GM18951 (cell line): ENCODE results near the gene FOSL2.

Experiments
- POLR2A ChIP-seq: IDR thresholded peaks from 4 replicates; pipeline ENCODE4 v1.6.1; 2011; ENCODE audit warnings: mild to moderate bottlenecking; ENCODE audit not compliant: insufficient read length, insufficient read depth; ENCODE audit errors: extremely low read depth
- in situ Hi-C: fragments of 300-500 bp; cut with MboI; formaldehyde crosslinking; loops from one replicate; pipeline ENCODE4 v1.12.0; 2022; ENCODE audit warnings: low sequenced_read_pairs, mixed read lengths, inconsistent platforms; ENCODE audit not compliant: unreplicated experiment

The FOSL2 gene

GRCh38 chr2:28433935-28434599, 41.4 kb downstream of the FOSL2 start:
- TF ChIP-seq POLR2A, result no peak
- in situ Hi-C loops, result loop anchor here (25.0 kb wide), 1 partner anchor 697 kb away; no protein-coding TSS in a partner anchor

- TF ChIP-seq POLR2A, result no peak
- in situ Hi-C loops, result loop anchor here (25.0 kb wide), 1 partner anchor 697 kb away; no protein-coding TSS in a partner anchor
These were observed 41.9 kb downstream of the FOSL2 start for GRCh38 chr2:28434600-28434989.

GRCh38 chr2:28435241-28435640, 42.6 kb downstream of the FOSL2 start:
- in situ Hi-C loops, result loop anchor here (25.0 kb wide), 1 partner anchor 698 kb away; no protein-coding TSS in a partner anchor
- no peak for TF ChIP-seq POLR2A

- in situ Hi-C loops, result loop anchor here (25.0 kb wide), 1 partner anchor 699 kb away; no protein-coding TSS in a partner anchor
- TF ChIP-seq POLR2A, result no peak
These were observed 43.2 kb downstream of the FOSL2 start for GRCh38 chr2:28435814-28436351.

GRCh38 chr2:28436525-28437051, 43.9 kb downstream of the FOSL2 start:
- no peak for TF ChIP-seq POLR2A
- in situ Hi-C loops, result loop anchor here (25.0 kb wide), 1 partner anchor 699 kb away; no protein-coding TSS in a partner anchor

- TF ChIP-seq POLR2A, result no peak
- in situ Hi-C loops, result loop anchor here (25.0 kb wide), 1 partner anchor 700 kb away; no protein-coding TSS in a partner anchor
These were observed 44.6 kb downstream of the FOSL2 start for GRCh38 chr2:28437149-28437835.

- no peak for TF ChIP-seq POLR2A
- in situ Hi-C loops, result loop anchor here (25.0 kb wide), 1 partner anchor 701 kb away; no protein-coding TSS in a partner anchor
These were observed 45.3 kb downstream of the FOSL2 start for GRCh38 chr2:28437918-28438317.

GRCh38 chr2:28438532-28439063, 45.9 kb downstream of the FOSL2 start:
- TF ChIP-seq POLR2A, result no peak
- in situ Hi-C loops, result loop anchor here (25.0 kb wide), 1 partner anchor 701 kb away; no protein-coding TSS in a partner anchor

- in situ Hi-C loops, result loop anchor here (25.0 kb wide), 1 partner anchor 702 kb away; no protein-coding TSS in a partner anchor
- TF ChIP-seq POLR2A, result no peak
These were observed 46.5 kb downstream of the FOSL2 start for GRCh38 chr2:28439127-28439526.

- in situ Hi-C loops, result loop anchor here (25.0 kb wide), 1 partner anchor 702 kb away; no protein-coding TSS in a partner anchor
- TF ChIP-seq POLR2A, result no peak
These were observed 47.1 kb downstream of the FOSL2 start for GRCh38 chr2:28439763-28440162.

- in situ Hi-C loops, result loop anchor here (25.0 kb wide), 1 partner anchor 705 kb away; no protein-coding TSS in a partner anchor
- no peak for TF ChIP-seq POLR2A
These were observed 49.7 kb downstream of the FOSL2 start for GRCh38 chr2:28442328-28442727.

- in situ Hi-C loops, result loop anchor here (25.0 kb wide), 1 partner anchor 708 kb away; no protein-coding TSS in a partner anchor
- no peak for TF ChIP-seq POLR2A
These were observed 52.3 kb downstream of the FOSL2 start for GRCh38 chr2:28444956-28445355.
